GM19035 (cell line): Measurements from ENCODE around the gene MTHFD1.

Experiments used
- ATAC-seq: cut with Tn5 transposase; IDR thresholded peaks from one replicate; pipeline ENCODE4 v1.9.1; 2021; ENCODE audit not compliant: unreplicated experiment

MTHFD1 gene

GRCh38 chr14:64488590-64489099 is 100.5 kb downstream of the MTHFD1 start:
- no peak for ATAC-seq

GRCh38 chr14:64491637-64492036 is 103.5 kb downstream of the MTHFD1 start:
- ATAC-seq = no peak

GRCh38 chr14:64493455-64493854 is 105.3 kb downstream of the MTHFD1 start:
- no peak for ATAC-seq

GRCh38 chr14:64495252-64495651 is 107.1 kb downstream of the MTHFD1 start:
- no peak for ATAC-seq

DNA sequence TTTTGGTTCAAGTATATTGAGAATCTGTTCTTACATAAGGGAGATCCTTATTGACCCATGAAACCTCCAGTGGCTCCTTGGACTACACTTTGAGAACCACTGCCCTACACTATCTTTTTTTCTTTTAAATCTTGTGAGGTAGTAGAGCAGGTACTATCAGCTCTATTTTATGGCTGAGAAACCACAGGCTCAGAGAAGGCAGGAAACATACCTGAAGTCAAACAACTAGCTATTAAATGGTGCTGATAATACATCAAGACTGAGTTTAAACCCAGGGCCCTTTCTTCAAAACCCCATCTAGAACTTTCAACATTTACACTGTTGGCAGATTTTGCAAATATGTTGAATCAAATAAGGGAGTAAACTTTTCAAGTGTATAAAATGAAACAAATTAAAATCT is 108.6 kb downstream of the MTHFD1 start:
- ATAC-seq = no peak

DNA sequence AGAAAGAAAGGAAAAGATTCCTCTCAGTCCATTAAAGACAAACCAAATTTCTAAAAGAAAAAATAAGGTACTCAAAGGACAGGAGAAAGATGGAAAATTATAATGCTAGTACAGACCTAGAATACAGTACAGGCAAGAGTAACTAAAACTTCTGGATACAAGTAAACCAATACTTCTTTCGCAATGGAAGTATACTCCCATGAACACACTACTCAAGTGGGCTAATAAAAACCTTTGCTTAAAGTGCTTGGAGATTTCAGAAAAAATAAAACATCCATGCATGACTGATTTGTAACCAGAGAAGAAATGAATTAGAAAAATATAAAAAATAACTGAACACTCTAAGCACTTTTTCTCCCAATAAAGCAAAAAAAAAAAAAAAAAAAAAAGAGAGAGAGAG is 111.9 kb downstream of the MTHFD1 start:
- ATAC-seq = no peak

DNA sequence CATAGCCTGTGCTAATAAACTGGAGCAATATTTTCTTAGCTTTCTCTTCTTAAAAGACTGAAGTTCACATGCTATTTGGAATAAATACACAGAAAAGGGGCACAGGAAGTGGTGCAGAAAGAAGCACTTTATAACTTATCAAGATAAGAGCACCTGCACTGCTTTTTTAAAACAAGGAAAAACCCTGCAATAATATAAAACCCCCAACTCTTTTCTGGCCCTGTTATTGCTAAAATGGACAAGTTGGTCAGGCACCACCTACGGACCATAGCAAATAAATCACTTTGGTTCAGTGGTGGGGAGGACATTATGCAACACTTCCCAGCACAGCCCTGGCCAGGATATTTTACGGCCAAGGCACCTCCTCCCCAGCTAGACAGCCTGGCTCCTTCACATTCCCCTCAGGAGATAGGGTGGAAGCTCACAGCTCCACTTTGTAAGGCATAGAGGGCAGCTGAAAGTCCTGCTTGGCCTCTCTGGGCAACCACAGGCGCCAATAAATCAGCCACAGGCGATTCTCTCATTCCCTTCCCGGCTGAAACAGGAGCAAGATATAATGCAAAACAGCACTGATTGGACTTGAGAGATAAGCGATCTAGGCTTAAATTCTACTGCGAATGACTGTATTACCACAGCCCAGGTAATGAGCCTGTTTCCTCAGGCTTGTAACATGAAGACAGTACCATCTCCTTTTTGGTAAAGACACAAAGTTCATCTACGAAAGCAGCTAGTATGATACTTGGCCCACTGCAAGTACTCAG is 113.4 kb downstream of the MTHFD1 start:
- ATAC-seq = no peak

DNA sequence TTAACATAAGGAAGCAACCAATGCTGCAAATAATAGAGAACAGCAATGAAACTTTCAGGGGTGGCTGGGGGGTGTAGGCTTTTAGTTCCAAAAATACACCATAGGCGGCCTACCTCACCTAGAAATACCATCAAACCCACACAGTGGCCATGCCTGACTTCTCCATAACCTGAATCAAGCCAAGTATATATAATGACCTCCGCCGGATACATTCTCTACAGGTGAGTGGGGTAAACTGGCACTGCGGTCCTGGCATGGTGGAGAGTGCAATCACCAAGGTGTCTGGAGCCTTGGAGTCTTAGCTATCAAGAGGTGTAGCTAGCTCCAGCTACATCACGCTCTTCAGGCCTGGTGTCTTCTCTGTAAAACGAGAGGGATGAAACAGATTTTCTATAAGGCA is 114.3 kb downstream of the MTHFD1 start:
- no peak for ATAC-seq

- peak; percentile 6 for ATAC-seq
These were observed 114.8 kb downstream of the MTHFD1 start for GRCh38 chr14:64502887-64503433.

- ATAC-seq = peak; percentile 64
These were observed 115.5 kb downstream of the MTHFD1 start, which contains the start of gene ZBTB25 for GRCh38 chr14:64503434-64504309. TSS of gene ZBTB25 (minus strand) at chr14:64503838. CDS start at chr14:64490533, 13,305 bp downstream.

DNA sequence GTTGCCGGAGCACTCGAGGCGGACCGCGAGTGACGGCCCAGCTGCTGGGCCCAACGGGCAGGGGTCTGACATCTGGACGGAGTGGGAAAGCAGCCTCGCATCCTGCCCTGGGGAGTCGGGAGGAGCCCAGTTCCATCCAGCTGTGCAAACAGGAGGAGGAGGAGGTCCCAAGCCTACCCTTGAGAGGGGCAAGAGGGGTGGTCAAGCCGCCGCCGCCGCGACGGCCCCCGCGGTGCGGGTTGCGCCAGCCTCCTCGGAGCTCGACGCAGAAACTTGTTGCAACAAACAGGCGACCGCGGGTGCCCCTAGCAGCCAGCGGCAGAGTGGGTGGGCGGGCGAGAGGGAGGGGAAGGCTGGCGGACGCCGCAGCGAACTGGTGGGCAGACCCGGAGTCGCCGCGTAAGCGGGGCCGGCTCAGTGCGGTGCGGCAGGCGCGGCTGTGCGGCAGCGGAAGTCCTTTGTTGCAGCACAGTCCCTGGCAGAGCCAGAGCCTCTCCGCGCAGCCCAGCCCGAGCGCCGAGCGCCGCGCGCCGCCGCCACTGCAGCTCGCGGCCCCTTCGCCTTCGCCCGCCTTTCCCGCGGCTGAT is 116.2 kb downstream of the MTHFD1 start, which contains the start of gene ZBTB1:
Gene ZBTB1, plus strand, starts transcription at position 461 of the 587 bp plus-strand sequence. CDS start 16,735 bp downstream, outside the sequence.
- peak; percentile 26 for ATAC-seq

DNA sequence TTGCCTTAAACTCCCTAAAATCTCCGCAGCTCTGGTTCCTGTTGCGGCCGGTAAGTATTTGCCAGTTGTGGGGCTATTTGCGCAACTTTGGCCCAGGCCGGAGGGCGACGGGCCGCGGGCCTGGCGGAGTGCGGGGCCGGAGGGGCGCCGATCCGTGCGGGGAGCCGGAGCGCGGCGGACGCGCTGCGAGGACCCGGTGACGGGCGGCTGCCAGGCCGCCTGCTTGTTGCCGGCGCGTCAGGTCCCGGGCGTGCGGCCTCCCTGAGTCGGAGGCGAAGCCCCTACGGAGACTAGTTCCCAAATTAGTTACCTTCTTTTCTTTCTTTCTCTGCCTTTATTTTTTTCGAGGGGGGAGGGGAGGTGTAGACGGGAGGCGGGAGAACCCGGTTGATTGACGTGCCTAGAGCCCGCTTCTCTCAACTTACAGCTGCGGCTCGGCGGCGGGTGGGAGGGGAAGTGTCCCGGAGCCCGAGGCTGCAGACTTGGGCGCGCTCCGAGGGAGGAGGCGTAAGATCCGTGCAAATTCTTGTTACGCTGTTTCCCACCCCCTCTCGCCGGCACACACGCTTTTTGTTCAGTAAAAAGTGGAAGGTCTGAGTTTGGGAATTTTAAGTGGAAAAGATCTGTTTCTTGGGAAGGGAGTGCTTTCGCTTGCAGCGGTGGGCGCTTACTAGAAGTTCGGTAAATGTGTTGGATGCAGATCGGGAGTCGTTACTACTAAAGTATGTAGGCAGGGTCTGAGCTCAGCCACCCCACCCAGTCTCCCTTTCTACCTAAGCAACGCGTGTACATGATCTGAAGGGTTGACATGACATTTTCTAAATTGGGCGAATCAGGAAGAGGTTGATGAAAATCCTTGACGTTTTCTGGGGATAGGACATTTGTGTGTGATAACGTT is 117.0 kb downstream of the MTHFD1 start:
- peak; percentile 22 for ATAC-seq

DNA sequence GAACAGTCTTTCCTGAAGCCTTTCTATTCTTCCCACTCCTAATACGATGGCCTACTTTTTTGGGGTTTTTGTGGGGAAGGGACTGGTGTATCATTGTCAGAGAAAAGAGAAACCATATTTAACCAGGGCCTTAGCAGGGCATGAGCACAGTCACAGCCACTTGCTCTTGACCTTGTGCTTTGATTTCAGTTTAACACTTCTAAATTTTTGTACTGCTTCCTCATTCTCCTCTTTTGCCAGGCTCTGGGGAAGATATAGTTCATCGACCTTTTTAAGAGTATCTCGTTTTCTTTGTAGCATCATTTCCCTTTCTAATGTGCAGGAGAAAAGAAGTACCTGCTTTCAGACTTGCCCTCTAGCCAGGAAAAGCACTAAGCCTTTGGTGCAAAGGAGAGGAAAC is 118.6 kb downstream of the MTHFD1 start:
- ATAC-seq = no peak

DNA sequence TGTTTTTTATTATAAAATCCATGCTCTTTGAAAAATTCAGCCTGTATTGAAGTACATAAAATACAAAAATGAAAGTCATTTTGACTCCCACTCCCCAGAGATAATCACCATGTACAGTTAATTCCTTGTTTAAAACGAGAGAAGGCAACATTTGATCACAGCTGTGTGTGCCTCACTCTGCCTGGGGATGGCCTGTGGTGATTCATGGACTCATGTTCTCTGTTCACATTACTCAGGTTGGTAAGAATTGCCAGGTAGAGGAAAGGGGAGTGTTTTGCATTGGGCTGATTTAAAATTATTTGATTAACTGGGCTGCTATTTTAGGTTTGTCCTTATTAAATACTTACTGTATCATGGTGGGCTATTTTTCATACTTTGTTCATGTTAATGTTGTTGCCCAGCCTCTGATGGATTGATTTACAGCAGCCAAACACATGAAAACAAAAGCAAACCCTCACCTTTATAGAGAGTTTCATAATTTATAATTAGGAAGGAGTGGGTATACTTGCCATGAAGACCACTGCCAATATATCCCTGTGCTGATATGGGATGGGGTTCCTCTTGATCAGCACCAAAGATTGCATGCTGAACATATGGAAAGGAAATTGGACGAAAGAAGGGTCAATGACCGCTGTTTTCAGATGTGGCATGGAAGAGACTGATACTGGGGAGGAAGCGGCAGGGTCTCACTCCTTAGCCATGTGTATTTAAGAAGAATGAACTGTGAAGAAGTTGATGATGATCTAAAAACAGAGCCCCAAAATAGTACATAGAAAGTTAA is 119.4 kb downstream of the MTHFD1 start:
- no peak for ATAC-seq

- no peak for ATAC-seq
These were observed 120.1 kb downstream of the MTHFD1 start for GRCh38 chr14:64508215-64508776.

- ATAC-seq = no peak
These were observed 120.9 kb downstream of the MTHFD1 start for GRCh38 chr14:64509036-64509435.
